Activated naive CD8-positive, alpha-beta T cell treated with anti-CD3 and anti-CD28 coated beads, Interleukin-2, amount 50 U/mL, for 16 hours (primary cell): Measurements from ENCODE around the gene MARK2.

ENCODE experiments used
- DNase-seq: peaks from one replicate; pipeline ENCODE4 v3.0.0-alpha.2; 2020; ENCODE audit warnings: low read depth, low spot score

MARK2 gene

GRCh38 chr11:63909591-63910506, 70.9 kb downstream of the MARK2 start:
- no peak for DNase-seq

GRCh38 chr11:63910675-63911074, 71.8 kb downstream of the MARK2 start:
- DNase-seq: no peak

DNA sequence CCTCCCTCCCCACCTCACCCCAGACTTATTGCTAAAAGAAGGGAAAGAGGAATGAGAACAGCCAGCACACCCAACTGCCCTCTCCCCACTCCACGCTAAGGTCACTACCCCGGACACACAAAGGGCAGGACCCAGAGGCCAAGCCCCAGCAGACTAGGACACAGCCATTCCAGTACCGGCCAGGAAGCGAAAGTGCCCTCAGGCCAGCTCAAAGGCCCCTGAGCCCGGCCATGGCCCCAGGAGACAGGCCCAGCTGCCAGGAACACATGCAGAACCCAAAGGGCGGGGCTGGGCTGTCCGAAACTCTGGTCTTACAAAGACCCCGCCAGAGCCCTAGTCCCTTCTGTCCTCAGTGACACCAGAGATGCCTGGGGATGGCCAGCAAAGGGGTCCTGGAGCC, 72.5 kb downstream of the MARK2 start:
- DNase-seq: no peak

DNA sequence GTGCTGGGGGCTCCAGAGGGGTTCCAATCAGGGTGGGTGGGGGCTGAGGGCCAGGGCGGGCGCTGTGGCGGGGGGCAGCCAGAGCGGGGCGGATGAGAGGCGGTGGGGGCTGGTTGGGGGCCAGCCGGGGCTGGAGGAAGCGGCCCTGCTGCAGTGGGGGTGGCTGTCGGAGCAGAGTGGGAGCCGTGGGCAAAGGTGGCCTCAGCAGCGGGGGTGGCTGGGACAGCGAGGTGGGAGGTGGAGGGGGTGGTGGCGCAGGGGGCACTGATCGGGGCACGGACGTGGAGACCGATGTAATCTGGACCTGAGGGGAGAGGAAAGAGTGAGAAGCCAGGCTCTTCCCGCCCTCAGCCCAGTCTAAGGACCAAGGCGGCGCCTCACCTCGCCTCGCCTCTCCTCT, 73.0 kb downstream of the MARK2 start:
- no peak for DNase-seq

DNA sequence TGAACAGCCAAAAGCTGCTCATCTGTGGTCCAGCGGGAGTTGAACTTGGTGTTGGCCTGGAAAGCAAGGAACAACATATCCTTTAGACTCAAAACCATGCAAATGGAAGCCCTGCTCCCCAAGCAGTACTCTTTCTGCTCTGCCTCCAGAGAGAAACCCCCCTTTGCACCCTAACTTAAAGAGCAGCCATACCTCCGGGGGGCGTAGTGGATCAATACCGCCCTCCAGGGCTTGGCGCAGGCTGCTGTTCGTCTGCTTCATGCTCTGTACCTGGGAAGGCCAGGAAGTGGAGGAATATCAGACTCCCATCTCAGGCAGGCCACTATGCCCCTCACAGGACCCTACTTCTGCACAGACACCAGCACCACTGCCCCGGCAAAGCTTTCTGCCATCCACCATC, 73.8 kb downstream of the MARK2 start:
- DNase-seq: no peak

DNA sequence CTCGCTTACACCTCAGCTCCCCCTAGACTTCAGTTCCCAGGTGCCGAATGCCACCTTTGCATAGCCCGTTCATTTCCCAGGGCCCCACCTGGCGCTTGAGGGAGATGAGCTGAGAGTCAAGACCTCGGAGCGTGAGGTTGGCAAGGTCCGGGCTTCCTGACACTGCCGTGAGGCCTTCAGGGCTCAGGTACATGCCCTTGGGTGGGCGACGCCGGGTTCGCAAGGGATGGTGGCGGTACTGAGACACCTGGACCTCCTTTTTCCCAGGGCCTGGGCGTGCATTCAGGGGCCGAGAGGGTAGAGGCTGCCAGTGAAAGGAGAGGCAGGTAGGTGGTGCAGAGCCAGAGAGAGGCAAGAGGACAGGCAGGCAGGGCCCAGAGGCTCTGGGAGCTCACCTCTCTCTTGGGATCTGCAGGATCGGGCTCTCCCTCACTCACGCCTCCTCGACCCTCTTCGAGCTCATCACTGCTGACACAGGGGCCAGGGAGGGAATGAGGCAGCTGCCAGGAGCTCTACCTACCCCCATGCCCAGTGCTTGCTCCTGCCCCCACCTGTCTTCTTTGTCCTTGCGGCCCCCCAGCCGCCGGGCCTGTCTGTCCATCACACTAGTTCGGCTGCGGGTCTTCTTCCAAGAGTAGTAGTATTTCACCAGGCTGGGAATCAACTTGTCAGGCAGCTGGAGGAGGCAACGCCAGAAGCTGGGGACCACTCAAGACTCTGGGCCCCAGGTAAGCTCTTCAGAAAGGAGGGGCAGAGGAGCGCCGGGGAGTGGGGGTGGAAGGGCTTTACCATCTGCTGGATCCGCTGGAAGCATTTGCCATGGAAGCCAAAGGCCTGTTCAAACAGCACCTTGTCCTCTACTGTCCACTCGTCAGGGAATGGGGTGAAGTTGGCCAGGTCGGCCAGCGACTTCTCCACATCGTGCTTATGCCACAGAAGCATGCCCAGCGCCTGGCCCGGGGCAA, 75.2 kb downstream of the MARK2 start:
- DNase-seq: no peak

GRCh38 chr11:63914896-63915691, 76.2 kb downstream of the MARK2 start:
- no peak for DNase-seq

GRCh38 chr11:63915961-63916836, 77.3 kb downstream of the MARK2 start:
- no peak for DNase-seq

- no peak for DNase-seq
Observed at GRCh38 chr11:63916837-63917691, 78.2 kb downstream of the MARK2 start, which contains the start of gene RCOR2. TSS of gene RCOR2 (minus strand) at chr11:63917164. CDS start at chr11:63916456, 708 bp downstream.

GRCh38 chr11:63917692-63918506, 79.0 kb downstream of the MARK2 start:
- no peak for DNase-seq

DNA sequence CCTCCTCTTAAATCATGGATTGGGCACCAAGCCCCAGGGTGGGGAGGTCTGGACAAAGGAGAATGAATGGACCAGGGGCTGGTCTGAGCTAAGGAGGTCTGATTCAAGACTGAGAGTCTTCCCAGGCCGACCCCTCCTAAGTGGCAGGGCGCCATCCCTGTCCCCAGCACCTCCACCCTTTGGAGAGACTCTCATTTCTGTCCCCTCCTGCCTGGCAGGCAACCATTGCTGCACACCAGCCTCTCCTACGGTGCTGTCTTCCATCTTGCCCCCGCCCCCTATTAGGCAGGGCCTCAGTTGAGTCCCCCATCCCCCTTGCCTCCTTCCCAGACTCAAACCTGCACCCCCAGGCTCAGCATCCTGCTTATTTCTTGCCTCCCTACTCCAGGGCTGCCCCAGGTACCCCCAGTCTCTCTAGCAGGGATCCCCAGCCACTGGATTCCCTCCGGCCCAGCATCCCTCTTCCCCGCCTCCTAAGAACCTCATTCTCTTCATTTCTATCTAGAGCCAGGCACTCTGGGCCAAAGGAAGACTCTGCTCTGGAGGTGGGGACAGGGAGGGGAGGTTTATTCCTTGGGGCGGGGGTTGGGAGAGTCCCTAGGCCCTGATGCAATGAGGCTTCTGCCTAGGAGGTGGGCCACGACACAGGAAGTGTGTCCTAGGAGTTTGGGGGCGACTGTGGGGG, 79.7 kb downstream of the MARK2 start:
- DNase-seq: no peak

DNA sequence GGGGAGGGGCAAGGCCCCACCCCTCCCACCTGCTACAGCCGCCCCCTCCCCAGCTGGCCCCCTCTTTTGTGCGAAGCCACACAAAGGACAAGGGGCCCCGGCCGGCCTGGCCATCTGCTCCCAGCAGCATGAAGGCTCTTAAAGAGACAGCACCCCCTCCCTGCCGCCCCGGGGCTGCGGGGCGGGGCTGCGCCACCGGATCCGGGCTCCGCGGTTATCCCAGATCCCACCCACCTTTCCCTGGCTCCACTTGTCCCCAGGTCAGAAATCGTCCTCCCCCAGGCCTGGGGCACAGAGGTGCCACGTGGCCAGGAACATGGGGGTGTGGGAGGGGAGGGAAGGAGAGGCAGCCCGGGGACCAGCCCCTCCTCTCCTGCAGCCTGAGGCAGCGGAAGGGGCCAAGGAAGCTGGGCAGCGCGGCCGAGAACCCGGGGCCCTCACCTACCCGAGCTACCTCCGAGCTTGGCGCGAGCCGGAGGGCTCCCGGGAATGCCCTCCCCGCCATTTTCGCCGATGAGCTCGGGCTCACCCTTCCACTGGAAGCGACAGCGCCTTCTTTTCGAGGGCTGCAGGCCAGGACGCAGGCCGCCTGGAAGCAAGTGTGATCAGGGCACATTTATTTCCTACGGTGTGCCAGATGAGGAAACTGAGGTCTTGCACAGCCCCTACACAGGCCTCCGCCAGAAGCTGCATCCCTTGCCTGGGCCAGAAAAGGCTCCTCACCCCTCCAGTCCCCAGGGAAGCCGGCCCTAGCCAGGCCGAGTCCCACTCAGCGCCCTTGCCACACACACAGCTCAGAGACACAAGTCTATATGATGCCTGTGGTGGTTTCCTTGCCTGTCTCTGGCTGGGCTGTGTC, 80.6 kb downstream of the MARK2 start:
- no peak for DNase-seq

DNA sequence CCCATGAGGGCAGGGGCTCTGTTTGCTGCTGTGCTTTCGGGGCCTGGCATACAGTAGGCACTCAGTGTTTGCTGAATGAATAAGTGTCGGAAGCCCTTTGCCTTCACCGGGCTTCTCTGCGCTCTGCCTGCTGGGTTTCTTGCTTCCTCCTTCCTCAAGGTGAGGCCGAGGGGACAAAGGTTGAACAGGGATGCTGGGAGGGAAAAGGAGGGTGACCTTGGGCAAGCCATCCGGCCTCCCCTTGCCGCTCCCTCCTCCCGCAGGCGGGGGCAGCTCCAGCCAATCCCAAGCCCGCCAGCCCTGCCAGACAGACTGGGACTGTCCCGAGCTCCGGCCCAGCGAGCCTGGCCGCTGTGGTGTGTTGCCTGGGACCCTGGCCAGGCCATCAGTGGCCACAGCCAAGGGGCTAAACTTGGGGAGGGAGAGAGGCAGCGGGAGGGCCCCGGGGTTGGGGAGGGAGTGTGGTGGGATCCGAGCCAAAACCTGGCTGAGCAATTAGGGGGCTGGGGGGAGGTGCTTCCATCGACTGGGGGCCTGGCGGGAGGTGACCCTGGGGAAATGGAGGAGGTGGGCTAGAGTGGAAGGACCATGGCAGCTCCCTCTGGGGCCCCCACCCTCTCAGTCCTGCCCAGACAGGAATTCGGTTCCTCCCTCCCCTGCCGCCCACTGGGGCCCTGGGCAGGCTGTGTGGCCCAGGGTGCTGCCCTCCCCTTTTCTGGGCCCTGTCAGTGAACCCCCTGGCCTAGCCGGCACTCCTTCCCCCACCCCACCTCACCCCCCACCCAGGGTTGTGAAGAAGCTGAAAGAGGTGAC, 81.4 kb downstream of the MARK2 start:
- DNase-seq: no peak

- no peak for DNase-seq
Observed at GRCh38 chr11:63920939-63921417, 82.1 kb downstream of the MARK2 start.

- DNase-seq: no peak
Observed at GRCh38 chr11:63922673-63923192, 83.8 kb downstream of the MARK2 start.

- DNase-seq: no peak
Observed at GRCh38 chr11:63923319-63923718, 84.4 kb downstream of the MARK2 start.
